Tibial nerve (tissue), 3 donors: Measurements from ENCODE around the gene TOM1L2.

Source experiments
- POLR2A ChIP-seq, 2 donors: fragments of 450-650 bp; IDR thresholded peaks; one replicate each; pipeline ENCODE4 v1.6.1; 2017; ENCODE audit warnings: antibody characterized with exemption in 2 of 2, mild to moderate bottlenecking in 2 of 2, moderate library complexity in 2 of 2
- TF ChIP-seq, protein P1 (sequence below), 5 experiments: fragments of 200-600 bp in 3 of 5; fragments of 450-650 bp in 2 of 5; sonication (generic) in 3 of 5; IDR thresholded peaks; one replicate each; pipeline ENCODE4 v1.5.1; 2016 to 2019; ENCODE audit warnings: antibody characterized with exemption in 5 of 5, mild to moderate bottlenecking in 3 of 5, moderate library complexity in 2 of 5

- no peak for TF ChIP-seq POLR2A (IDR thresholded peaks at IDR 0.05)
- TF ChIP-seq, protein P1, sequence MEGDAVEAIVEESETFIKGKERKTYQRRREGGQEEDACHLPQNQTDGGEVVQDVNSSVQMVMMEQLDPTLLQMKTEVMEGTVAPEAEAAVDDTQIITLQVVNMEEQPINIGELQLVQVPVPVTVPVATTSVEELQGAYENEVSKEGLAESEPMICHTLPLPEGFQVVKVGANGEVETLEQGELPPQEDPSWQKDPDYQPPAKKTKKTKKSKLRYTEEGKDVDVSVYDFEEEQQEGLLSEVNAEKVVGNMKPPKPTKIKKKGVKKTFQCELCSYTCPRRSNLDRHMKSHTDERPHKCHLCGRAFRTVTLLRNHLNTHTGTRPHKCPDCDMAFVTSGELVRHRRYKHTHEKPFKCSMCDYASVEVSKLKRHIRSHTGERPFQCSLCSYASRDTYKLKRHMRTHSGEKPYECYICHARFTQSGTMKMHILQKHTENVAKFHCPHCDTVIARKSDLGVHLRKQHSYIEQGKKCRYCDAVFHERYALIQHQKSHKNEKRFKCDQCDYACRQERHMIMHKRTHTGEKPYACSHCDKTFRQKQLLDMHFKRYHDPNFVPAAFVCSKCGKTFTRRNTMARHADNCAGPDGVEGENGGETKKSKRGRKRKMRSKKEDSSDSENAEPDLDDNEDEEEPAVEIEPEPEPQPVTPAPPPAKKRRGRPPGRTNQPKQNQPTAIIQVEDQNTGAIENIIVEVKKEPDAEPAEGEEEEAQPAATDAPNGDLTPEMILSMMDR (IDR thresholded peaks at IDR 0.05): no peak
Observed at GRCh38 chr17:17892731-17893130, 79.5 kb downstream of the TOM1L2 start.
